Epithelial cell of prostate (primary cell): ENCODE results near the gene ABHD14A.

Experiments
- DNase-seq: peaks from one replicate; pipeline ENCODE4 v3.0.0-alpha.2; 2011; ENCODE audit warnings: low read depth, low spot score
- H3K27ac ChIP-seq: fragments of 450-650 bp; 2 replicates; pipeline ENCODE4 v1.5.1; 2017; ENCODE audit warnings: mild to moderate bottlenecking

Gene ABHD14A

DNA sequence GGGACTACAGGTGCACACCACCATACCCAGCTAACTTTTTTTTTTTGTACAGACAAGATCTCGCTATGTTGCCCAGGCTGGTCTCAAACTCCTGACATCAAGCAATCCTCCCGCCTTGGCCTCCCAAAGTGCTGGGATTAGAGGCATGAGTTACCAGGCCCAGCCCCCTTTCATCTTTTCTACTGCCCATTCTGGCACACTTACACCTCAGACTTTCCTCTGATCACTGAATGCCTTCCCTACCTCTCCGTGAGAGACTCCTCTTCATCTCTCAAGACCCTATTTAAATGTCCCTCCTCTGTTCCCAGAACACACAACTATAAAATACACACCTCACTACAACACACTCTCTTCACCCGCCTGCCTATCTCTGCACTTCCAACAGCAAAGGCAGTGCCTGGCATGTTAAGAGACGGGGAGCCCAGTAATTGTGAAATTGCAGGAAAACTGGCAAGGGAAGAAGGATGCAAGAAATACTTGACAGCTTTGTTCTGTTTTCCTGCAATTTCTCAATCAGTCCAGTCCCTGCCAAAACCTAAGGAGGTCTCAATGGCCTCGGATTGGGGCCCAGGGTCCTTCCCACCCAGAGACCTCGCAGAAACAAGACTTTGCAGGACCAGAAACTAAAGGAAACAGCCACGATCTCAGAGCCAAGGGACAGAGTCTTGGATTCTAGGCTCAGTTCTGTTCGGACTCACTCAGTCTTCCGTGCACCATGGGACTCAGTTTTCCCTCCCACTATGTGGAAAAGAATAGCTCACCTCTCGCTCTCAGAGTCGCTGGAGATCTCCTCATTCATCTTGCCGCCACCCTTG is 34.0 kb upstream of the ABHD14A start:
- DNase-seq, result no peak

DNA sequence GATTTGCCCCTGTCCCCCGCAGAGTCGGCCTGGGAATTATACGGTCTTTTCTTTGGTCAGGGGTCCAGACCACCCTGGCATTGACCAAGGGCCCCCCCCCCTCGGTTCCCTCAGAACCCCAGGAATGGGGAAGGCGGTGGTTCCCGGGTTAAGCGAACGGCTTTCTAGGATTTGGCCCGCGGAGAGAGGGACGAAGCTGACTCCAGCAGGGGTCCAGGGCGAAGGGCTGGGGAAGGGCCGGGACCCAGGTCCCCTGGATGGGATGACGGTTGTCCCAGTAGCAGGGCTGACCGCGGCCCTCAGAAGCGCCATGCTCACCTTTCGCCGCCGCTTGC is 33.4 kb upstream of the ABHD14A start:
- H3K27ac ChIP-seq, result no peak overlapping the region
- no peak for DNase-seq

More for the DNA sequence above, 34.0 kb upstream of the ABHD14A start:
- no peak overlapping the region for H3K27ac ChIP-seq

DNA sequence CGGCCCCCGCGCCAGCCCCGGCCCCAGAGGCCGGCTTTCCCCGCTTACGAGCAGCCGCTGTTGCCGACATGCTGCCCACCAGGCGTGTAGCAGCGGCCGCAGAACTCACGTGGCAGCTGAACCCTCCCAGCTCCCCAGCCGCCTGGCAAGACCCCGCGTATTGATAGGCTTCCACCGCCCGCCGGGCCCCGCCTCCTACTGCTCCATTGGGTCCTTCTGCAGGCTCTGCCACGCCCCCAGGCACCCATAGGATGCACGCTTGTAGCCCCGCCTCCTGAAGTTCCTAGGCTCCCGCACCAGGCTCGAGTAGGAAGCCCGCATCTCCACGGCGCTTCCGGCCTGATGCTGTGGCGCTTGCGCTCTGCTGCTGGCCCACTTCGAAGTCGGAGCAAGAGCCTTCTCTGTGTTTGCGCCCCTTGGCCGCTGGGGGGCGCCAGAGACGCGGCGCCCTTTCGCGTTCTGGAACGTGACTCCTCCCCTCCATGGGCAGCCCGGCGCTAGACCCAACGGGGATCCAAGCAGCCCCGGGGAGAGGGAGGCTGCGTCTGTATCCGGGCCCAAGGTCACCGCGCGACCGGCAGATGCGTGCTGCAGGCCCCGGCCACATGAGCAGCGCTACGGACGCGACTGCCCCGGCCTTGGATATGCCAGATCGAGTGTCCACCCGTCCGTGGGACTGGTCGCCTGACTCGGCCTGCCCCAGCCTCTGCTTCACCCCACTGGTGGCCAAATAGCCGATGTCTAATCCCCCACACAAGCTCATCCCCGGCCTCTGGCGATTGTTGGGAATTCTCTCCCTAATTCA is 32.9 kb upstream of the ABHD14A start, which contains the start of the genes PARP3 and RRP9:
TSS of gene PARP3 (plus strand) at position 566 of the 805 bp plus-strand sequence. CDS start 993 bp downstream, outside the sequence.
TSS of gene RRP9 (minus strand) at position 107 of the 805 bp plus-strand sequence. CDS start at position 70, 37 bp downstream.
- H3K27ac ChIP-seq, result peak within 1 kb of the TSS; percentile 77
- peak; percentile 99 for DNase-seq

GRCh38 chr3:51942603-51943450 is 32.0 kb upstream of the ABHD14A start:
- no peak for DNase-seq
- H3K27ac ChIP-seq, result peak overlapping the region; percentile 77

GRCh38 chr3:51943451-51944391 is 31.1 kb upstream of the ABHD14A start:
- no peak for DNase-seq
- peak overlapping the region; percentile 77 for H3K27ac ChIP-seq

DNA sequence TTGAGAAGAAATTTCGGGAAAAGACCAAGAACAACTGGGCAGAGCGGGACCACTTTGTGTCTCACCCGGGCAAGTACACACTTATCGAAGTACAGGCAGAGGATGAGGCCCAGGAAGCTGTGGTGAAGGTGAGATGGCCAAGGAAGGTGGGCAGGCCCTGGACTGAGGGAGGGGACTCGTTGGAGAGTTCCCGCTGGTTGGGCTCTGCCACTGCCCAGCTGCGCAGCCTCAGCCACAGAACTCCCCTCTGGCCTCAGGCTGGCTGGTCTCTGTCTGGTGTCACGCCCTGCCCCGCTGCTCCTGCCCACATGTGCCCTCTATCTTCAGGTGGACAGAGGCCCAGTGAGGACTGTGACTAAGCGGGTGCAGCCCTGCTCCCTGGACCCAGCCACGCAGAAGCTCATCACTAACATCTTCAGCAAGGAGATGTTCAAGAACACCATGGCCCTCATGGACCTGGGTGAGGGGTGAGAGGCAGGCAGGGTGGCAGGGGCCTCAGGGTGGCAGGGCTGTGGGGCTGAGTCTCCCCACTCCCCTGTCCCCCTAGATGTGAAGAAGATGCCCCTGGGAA is 30.3 kb upstream of the ABHD14A start:
- DNase-seq, result no peak
- no peak overlapping the region for H3K27ac ChIP-seq

GRCh38 chr3:51945031-51945840 is 29.6 kb upstream of the ABHD14A start:
- no peak for DNase-seq

DNA sequence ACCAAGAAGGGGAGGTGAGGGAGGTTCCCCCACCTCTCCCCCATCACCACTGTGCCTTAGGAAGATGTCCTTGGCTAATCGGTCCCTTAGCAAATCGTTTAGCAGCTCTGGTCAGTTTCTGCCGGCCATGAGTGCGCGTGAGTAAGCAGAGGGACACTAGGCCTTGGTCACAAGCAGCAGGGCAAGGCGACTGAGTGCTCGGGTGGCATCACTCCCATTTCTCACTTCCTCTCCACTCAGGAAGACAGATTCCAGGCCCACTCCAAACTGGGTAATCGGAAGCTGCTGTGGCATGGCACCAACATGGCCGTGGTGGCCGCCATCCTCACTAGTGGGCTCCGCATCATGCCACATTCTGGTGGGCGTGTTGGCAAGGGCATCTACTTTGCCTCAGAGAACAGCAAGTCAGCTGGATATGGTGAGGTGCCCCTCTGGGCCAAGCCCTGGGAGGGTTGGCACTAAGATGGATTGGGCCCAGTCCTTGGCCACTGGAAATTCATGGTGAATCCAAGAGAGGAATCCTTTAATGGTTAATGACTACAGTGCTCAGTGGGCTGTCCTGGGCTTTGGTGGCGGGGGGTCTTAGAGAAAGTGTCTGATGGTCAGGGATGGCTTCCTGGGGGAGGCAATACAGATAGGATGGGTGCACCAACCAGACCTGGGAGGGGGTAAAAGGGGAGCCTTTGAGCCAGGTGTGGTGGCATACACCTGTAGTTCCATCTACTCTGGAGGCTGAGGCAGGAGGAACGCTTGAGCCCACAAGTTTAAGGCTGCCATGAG is 28.7 kb upstream of the ABHD14A start:
- no peak for DNase-seq

More at GRCh38 chr3:51945031-51945840, 29.6 kb upstream of the ABHD14A start:
- H3K27ac ChIP-seq, result no peak overlapping the region

DNA sequence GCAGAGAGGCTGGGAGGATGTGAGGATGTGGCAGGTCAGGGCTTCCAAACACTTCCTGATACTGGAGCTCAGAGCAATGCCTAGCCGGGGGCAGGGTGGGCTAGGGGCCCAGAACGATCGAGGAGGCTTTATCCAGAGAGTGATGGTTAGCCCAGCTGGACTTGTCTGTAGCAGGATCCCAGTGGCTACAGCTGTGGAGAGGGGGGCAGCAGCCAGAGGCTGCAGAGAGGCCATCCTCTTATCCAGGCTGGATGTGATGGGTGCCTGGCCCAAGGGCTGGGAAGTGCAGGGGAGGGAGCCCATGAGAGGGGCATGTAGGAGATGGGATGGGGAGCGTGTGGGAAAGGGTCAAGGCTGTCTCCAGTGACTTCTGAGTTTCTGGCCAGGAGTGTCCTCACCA is 28.1 kb upstream of the ABHD14A start:
- no peak overlapping the region for H3K27ac ChIP-seq
- no peak for DNase-seq

More for the DNA sequence above, 28.7 kb upstream of the ABHD14A start:
- H3K27ac ChIP-seq, result no peak overlapping the region

GRCh38 chr3:51947215-51947900 is 27.5 kb upstream of the ABHD14A start:
- no peak for DNase-seq

GRCh38 chr3:51948016-51948580 is 26.8 kb upstream of the ABHD14A start:
- no peak overlapping the region for H3K27ac ChIP-seq
- DNase-seq, result no peak

More at GRCh38 chr3:51947215-51947900, 27.5 kb upstream of the ABHD14A start:
- H3K27ac ChIP-seq, result no peak overlapping the region

DNA sequence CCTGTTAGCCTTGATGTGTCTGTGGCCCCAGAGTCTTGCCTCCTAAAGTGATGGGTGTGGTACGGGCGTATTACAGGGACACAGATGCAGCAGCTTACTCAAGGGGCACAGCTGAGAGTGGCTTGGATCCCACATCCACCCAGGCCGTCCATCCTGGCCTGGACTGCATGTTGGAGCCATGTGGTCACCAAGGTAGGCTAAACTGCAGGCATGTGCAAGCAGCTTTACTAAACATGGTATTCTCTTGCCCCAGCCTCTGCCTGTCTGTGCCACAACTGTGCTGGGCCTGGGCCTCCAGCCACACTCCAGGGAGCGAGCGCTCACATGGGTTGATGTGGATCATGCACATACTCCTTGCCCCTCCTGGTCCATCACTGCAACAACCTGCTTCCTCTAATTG is 25.7 kb upstream of the ABHD14A start:
- no peak for DNase-seq
- no peak overlapping the region for H3K27ac ChIP-seq

DNA sequence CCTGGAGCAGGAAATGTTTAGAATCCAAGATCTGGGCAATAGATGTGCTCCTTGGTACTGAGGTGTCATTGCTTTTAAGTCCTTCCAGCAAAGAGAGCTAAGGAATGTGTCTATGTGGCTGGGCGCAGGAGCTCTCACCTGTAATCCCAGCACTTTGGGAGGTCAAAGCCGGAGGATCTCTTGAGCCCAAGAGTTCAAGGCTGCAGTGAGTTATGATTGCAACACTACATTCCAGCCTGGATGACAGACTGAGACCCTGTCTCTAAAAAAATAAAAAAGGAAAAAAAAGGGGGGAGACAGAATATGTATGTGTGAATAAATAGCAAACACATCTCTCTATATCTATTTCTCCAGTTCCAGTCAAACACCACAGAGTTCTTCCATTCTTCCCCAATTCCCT is 24.0 kb upstream of the ABHD14A start:
- H3K27ac ChIP-seq, result no peak overlapping the region
- no peak for DNase-seq

GRCh38 chr3:51953445-51953844 is 21.4 kb upstream of the ABHD14A start:
- no peak for DNase-seq
- H3K27ac ChIP-seq, result no peak overlapping the region

- no peak overlapping the region for H3K27ac ChIP-seq
- no peak for DNase-seq
Observed at GRCh38 chr3:51954105-51954504, 20.8 kb upstream of the ABHD14A start.

DNA sequence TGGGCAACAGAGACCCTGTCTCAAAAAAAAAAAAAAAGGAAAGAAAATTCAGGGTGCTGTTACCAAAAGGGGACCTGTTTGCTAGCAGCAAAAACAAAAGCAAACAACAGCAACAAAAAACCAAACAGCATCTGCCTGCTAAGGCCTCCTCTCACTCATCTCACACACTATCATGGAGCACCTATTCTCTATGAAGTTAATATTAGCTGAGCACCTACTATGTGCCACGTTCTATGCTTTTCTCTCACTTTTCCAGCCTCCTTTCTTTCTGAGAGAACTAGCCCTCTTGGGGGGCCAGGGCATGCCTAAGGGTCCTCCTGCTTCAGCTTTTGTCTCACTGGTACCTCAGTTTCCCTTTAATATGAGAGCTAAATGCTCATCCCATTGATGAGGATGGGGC is 20.2 kb upstream of the ABHD14A start:
- no peak for DNase-seq
- no peak overlapping the region for H3K27ac ChIP-seq
